HG02870 (cell line): Measurements from ENCODE around the gene MUC6.

ENCODE experiments used
- ATAC-seq: cut with Tn5 transposase; IDR thresholded peaks from one replicate; pipeline ENCODE4 v1.9.1; 2021; ENCODE audit warnings: mild to moderate bottlenecking, moderate library complexity; ENCODE audit not compliant: unreplicated experiment

MUC6 gene

DNA sequence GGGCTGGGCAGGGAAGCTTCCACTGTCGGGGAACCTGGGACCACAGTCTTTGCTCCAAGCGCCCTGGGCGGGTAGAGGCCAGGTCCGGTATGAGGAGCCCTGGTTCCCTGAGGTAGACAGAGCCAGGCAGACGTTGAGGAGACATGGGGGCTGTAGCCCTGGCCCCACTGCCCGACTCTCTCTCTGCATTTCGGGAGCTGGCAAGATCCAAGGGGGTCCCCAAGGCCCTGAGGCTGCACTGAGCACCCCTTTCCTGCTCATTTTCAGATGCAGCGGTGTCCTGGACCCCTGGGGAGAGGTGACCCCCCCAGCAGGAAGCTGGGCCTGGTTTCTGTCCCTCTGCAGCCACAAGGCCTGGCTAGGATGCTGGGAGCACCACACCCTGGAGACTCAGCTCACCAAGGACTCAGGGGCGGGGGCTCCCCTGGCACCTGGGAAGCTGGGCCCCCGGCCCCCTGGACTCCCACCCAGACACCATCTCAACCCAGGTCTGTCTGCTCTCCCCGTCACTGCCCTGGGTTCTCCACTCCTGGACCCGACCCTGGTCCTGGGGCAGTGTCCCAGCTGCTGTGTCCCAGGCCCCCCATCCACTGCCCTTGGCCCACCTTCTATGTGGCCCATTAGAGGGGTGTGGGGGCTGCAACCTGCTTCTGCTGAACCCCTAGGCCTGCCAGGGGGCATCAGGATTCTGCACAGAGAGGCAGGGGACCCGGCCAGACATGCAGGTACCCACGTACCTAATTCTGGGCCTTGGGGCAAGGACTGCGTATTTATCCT, 15.0 kb upstream of the MUC6 start:
- no peak for ATAC-seq

DNA sequence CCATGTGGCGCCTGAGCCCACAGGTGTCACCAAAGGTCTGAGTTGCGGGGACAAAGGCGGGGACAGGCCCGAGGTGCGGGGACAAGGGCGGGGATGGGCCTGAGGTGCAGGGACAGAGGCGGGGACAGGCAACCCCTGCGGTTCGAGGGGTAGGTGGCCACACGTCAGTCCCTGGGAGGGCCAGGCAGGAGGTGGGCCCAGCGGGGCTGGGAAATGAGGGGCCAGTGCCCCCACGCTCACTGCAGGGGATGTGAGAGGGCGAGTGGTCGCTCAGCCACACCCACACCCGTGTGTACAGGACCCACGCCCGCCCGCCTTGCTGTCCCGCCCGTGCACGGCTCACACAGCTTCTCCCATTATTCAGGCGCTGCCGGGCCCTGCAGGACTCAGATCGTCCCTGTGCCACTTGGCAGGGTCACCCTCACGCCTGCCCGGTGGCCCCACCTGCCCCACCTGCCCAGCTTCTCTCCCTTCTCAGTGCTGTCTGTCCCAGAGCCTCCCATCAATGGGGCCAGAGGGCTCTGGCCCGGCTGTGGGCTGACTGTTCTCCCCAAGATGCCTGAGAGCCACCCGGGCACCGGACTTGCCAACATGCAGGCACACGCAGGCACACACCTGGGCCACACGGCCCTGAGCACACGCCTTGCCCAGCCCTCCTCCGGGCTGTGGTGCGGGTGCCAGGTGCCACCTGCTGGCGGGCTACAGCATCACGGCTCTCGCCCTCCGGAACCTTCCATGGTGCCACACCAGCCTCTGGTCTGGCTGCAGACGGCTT, 14.2 kb upstream of the MUC6 start:
- peak; percentile 68 for ATAC-seq

DNA sequence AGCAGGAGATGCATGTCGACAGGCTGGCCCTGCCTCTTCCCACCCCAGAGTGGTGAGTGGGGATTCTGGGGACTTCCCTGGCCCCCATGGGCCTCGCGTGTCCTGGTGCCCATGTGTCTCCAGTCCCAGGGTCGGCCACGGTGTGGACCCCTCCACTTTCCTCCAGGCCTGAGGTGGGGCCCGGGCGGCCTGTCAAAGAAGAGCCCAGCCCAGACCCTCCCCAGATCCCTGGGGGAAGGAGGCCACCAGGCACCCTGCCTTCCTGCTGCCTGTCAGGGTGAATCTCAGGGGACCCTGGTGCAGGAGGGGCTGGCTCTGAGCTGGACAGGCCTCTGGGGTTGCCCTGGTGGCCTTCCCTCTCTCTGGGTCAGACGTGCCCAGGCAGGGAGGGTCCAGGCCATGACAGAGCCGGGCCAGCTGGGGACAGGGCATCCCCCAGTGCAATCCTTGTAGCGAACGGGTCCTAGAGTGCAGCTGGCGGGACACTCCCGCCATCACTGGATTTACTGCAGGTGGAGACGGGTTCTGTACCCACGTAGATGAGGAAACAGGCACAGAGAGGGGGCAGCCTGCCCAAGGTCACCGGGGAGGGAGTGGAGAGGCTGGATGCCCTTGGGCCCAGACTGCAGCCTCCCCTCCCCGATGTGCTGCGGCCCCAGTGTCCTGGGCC, 13.5 kb upstream of the MUC6 start:
- no peak for ATAC-seq

DNA sequence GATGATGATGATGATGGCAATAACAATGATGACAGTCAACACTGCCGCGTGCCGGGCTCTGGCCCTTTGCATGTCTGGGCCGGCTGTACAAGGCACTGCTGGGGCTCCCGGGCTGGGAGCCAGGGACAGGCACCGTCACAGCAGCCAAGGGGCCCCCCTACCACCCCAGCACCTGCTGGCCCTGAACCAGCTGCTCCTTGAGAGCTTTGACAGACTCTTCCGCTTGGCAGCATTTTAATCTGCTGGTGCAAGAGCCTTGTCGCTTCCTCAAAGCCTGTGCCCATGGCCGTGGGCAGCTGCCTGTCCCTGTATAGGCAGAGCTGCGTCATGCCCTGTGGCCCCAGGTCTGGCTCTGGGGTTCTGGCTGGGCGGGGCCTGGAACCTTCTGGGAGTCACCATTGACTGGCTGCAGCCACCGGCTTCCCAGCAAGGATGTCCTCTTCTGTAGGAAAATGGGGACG, 12.9 kb upstream of the MUC6 start:
- no peak for ATAC-seq

DNA sequence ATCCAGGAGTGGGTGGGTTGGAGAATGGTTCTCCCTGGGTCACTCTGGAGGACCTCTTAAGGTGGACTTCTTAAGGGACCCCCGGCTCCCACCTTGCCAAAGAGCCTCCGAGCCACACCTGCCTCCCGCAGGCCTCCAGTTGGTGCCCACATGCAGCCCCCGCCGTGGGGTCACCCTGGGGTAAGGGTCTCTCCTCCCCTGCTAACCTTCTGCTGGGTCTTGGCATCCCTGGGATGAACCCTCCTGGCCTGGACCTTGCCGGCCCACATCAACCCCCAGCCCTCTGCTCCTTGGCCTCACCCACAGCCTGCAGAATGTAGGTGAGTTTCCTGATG, 12.5 kb upstream of the MUC6 start:
- no peak for ATAC-seq

DNA sequence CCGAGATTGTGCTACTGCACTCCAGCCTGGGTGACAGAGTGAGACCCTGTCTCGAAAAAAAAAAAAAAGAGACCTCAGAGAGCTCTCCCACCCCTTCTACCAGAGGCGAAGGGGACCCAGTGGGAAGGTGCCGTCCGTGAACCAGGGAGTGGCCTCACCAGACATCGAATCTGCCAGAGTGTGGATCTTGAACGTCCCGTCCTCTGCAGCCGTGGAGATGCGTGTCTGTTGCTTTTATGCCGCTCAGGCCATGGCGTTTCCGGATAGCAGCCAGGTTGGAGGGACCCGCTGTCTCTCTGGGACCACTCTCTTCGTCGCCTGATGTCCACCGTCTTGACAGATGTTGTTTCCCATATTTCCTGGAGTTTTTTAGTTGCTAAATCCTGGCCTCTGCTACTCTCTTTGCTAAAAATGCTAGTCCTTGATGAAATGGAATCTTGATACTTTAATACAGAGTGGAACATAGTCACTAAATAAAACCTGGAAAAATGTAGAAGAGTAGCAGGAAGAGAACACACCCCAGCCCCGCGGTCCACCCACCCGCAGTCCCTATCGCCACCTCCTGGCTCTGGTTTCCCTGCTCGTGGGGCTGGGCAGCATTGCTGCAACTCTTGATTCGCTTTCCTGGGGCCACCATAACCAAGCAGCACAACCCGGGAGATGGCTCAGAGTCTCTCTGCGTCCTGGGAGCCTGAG, 12.0 kb upstream of the MUC6 start:
- no peak for ATAC-seq

DNA sequence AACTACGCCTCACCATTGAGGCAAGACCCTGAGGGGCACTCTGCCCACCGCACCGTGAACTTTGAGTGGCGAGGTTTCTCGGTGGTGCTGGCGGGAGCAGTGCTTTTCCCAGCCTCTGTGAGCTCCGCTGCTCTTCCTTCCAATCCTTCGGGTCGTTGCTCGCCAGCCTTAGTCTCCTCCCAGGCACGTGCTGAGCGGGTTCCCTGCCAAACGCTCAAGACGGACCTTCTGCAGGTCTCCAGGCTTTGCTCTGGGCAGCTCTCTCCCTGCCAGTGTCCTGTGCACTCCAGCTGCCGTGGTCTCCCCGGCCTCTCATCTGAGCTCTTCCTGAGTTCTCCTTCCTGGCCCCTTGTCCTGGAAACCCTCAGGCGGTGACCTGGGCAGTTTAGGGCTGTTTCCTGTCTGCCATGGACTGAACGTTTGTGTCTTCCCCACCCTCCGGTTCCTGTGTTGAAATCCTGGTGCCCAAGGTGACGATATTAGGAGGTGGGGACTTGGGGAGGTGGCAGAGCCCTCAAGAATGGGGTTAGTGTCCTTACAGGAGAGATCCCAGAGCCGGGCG, 11.2 kb upstream of the MUC6 start:
- ATAC-seq: no peak

DNA sequence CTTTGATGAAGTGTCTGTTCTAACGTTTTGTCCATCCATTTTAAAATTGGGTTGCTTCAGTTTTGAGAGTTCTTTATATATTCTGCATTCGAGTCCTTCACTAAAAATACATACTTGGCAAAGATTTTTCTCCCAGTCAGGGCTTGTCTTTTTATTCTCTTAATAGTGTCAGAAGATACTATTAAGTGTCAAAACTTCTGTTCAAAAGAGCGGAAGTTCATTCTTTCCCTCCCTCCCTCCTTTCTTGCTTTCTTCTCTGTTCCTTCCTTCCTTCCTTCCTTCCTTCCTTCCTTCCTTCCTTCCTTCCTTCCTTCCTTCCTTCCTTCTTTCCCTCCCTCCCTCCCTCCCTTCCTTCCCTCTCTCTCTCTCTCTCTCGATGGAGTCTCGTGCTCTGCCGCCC, 7.6 kb upstream of the MUC6 start:
- ATAC-seq: no peak

DNA sequence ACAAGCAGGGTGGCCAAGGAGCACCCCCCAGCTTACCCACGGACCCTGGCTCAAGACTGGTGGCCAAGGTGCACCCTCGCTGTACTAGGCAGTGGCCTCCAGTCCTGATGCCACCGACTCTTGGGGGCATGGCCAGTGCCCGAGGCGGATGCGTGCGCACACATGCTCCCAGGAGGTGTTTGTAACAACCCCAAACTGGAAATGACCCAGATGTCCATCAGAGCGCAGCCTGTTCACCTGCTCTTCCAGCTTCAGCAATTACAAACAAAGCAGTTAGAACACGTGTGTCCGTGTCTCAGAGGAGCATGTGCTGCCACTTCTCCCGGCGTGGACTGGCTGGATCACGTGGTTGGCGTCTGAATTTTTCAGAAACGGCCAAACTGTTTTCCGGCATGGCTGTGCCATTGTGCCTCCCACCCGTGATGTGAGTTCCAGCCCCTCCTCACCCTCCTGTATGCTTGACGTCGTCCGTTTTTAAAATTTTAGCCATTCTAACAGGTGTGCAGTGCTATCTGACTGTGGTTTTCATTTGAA, 7.1 kb upstream of the MUC6 start:
- no peak for ATAC-seq

DNA sequence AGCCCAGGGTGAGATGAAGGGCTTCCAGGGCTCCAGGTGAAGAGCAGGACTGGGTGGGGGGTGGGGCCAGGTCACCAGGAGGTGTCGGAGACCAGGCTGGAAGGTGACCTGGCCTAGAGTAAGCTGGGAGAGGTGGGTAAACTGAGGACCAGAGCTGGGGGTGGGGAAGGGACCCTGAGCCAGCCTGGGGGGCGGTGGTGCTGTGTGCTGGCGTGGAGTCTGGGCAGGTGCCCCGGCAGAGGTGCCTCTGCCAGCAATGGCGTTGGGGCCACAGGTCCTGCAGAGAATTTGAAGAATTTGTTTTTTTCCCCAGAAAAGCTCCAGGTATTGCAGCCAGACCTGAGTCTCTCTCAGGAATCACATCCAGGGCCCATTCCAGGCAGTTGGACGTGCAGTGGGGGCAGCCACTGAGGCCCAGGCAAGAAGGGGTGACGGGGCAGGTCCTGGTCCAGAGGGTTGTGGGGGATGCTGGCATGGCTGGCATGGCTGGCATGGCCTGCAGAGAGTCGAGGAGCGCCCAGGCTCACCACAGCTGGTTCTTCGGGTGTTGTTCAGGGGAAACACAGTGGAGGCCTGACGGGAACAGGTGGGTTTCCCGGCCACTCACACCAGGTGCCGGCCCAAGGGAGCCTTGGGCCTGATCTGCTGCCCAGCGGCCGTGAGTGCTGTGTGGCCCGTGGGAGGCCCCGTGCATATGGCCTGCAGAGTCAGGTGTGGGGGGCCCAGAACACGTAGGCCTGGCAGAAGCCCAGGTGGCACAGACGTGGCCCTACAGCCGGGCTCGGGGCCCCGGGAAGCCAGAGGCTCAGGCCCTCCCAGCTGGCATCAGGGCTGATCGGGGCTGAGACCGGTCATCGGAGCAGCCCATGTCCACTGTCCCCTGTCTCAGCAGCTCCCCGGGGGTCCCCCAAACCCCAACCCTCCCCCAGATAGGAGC, 6.4 kb upstream of the MUC6 start:
- no peak for ATAC-seq

DNA sequence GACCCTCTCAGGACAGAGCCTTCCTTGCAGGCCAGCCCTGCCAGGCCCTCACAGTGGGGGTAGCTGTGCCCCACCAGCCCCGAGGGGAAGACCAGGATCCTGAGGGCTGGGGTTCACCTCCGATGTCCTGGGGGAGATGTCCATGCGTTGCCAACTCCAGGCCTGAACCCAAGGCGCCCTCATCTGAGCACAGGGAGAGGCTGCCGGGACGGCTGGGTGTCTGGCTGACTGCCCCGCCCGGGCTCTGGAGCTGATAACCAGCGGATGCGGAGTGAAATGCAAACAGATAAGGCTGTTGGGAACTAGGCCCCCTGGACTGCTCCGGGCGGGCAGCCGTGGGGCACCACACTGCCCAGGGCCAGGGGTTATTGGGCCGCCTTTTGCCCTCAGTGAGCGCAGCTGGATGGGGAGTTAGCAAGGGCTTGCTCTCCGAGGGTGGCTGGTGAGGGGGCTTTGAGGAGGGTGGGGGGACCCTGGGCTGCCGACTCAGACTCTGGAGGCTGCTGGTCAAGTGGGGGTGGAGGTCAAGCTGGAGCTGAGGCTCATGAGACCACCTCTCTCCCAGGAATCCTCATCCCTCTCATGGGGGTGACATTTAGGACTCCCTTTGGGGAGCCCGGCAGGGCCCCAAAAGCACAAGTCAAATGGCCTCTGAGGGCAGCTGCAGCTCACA, 5.6 kb upstream of the MUC6 start:
- no peak for ATAC-seq

DNA sequence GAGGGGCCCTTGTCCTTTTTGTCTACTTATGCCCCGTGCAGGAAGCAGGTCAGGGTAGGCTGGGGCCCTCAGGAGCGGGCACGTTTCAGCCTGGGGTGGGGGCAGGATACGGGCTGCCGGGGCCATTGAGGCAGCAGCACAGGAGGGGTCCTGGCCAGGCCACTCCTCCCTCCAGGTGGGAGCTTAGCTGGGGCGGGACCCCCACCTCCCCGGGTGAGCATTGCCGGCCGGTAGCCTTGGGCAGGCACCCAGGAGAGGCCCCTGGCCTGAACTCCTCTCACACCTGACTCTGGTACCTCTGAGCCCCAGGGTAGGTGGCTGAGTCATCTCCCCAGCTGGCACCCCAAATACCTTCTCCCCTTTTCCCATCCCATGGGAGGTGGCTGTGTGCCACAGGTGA, 5.0 kb upstream of the MUC6 start:
- no peak for ATAC-seq

DNA sequence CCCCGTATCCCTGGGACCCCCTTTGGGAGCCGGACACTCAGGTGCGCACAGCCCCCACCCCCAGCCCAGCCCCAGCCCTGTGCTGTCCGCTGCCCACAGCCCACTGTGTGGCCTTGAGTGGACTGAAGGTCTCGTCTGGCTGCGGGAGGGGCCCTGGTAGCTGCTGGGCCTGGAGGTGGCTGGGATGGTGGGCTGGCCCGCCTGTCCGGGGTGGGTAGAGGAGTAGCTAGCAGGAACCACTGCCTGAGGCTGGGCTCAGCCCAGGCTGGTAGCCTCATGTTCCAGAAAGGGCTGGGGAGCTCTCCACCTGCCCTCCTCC, 4.6 kb upstream of the MUC6 start:
- ATAC-seq: no peak

DNA sequence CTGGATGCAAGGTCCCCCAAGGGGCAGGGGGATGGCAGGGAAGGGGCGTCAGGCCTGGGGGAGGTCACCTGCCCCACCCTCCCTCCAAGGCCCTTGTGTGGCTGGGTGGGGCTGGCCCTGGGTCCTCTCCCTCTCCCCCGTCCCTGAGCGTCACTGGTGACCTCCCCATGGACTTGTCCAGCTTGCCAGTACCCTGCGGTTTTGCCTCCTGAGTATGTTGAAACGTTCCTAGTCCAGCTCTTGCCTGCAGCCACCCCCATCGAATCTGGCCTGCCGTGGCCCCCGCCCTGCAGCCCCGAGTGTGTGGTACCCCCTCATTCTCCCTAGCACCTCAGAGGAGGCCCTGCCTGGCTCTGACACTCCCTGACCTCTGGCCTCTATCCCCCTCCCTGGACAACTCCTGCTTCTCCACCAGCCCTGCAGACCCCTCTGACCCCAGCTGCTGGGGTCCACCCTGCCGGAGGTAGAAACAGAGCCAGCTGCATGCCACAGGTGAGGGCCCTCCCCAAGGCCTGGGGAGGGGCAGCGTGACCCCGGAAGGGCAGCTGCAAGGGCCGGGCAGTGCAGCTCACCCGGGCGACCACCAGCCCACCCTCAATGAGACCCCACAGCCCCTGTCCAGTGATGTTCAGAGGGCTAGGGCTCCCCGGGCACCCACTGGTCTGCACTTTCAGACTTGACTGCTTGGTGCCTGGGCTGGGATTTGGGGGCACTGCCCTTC, 4.1 kb upstream of the MUC6 start:
- no peak for ATAC-seq

DNA sequence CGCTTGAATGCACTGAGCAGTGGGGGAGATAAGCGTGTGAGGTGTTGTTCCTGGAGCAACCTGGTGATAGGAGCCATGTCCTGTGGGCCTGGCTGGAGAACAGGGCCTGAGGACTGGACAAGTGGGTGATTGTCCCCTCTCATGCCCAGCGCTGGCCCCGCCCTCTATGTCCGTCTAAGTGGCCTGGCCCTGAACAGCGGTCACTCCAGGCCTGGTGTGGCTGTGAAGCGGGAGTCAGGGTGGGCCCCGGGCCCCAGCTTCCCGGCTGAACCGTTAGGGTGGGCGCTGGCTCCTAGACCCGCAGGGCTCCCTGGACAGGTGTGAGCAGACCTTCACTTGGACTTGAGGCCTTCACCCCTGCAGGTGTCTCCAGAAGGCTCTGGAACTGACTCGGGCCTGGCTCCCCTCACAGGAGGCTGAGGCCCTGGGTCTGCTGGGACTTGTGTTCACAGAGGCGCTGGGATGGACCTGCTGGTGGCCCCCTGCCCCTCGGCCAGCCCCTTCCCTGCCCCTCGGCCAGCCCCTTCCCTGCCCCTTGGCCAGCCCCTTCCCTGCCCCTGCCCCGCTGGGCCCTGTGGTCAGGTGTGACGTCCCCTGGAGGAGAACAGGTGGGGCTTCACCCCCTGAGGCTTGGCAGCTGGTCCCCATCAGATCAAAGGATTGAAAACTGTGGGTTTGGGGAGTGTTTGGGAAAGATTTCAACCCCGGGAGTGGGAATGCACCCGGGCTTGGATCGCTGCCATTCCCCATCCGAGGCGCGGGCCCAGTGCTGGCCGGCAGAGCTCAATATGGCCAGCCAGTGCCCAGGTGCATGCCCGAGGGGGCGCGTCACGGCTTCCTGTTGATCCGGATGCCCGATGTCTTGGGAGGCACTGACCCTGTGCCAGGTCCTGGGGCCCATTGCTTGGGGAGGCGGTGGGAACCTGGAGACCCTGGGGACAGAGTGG, 3.2 kb upstream of the MUC6 start:
- no peak for ATAC-seq

DNA sequence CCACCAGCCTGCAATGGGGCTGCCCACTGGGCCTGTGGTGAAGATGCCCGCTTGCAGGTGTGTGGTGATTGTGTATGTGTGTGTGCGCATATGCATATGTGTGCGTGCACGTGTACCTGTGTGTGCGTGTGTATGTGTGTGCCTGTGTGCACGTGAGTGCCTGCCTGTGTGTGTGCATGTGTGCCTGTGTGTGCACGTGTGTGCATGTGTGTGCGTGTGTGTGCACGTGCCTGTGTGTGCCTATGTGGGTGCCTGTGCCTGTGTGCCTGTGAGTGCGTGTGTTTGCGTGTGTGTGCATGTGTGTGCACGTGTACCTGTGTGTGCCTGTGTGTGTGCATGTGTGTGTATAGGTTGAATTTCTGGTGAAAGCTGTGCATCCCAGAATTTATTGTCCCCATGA, 2.4 kb upstream of the MUC6 start:
- ATAC-seq: no peak

DNA sequence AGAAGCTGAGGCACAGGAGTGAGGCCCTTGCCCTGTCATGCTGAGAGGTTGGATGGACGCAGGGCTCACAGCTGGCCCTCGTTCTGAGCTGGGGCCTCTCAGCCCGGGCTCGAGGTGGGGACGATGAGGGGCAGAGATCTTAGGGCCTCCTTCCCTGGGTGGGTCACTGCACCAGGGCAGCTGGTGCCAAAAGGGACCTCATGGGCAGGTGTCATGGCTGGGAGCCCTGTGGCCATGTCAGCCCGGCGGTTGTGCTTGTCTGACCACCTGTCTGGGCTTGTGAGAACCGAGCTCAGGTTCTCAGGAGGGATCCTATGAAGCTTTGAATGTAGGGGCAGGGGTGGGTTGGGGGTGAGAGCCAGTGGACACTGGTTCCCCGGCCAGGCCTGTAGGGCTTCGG, 1.8 kb upstream of the MUC6 start:
- no peak for ATAC-seq
